ENCODE results near the gene KRTAP3-3. TPM values are rescaled to one million over a fixed set of nuclear protein-coding genes. Genes with fewer than 3 reads are reported as not detected.
"Not testable (repeated sequence)": the region's sequence is repeated elsewhere in the genome, so short reads cannot be mapped to it uniquely, and the experiment has no call there.

KRTAP3-3 gene
- not detected in 2 replicates for polyA plus RNA-seq (2011; rRNA removed)
- not detected in 2 replicates for polyA minus RNA-seq (2011; rRNA and poly(A)+ RNA removed)

DNA sequence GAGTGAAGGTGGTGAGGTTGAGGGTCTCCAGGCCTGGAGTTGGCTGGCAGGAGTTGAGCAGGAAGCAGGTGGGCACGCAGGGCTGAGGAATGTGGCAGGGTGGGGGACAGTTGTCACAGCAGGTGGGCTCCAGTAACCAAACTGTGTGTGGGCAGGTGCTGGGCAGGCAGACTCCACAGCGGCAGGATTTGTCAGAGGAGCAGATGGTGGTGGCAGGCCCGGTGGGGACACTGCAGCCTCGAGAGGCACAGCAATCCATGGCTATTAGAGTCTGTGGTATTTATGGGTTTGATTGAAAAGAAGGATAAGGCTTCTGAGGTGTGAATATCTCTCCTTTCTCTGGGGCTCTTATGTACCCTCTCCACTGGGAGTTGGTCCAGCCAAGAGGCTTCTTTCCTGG lies at the start of gene KRTAP3-3:
Gene KRTAP3-3, minus strand, starts transcription at position 326 of the 400 bp plus-strand sequence. Its CDS starts 67 bp downstream, at position 259.
- no peak for DNase-seq (ENCODE audit: low read depth)
- Histone ChIP-seq H3K4me3 (ENCODE audit: low read depth, low read length) (no peak within 1 kb of the TSS), H3K27me3 (ENCODE audit: control insufficient read depth, insufficient read depth, low read length) (no peaks in the 10 kb centered on the region), H3K36me3 (ENCODE audit: control insufficient read depth, insufficient read depth, low read length) (no peaks in the 10 kb centered on the region)
- CTCF ChIA-PET = no interaction called here
- POLR2A ChIA-PET = no interaction called here
- TF ChIP-seq, protein P1, sequence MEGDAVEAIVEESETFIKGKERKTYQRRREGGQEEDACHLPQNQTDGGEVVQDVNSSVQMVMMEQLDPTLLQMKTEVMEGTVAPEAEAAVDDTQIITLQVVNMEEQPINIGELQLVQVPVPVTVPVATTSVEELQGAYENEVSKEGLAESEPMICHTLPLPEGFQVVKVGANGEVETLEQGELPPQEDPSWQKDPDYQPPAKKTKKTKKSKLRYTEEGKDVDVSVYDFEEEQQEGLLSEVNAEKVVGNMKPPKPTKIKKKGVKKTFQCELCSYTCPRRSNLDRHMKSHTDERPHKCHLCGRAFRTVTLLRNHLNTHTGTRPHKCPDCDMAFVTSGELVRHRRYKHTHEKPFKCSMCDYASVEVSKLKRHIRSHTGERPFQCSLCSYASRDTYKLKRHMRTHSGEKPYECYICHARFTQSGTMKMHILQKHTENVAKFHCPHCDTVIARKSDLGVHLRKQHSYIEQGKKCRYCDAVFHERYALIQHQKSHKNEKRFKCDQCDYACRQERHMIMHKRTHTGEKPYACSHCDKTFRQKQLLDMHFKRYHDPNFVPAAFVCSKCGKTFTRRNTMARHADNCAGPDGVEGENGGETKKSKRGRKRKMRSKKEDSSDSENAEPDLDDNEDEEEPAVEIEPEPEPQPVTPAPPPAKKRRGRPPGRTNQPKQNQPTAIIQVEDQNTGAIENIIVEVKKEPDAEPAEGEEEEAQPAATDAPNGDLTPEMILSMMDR (IDR thresholded peaks at IDR 0.05; ENCODE audit: insufficient read depth, low read depth, low read length) = no peak

DNA sequence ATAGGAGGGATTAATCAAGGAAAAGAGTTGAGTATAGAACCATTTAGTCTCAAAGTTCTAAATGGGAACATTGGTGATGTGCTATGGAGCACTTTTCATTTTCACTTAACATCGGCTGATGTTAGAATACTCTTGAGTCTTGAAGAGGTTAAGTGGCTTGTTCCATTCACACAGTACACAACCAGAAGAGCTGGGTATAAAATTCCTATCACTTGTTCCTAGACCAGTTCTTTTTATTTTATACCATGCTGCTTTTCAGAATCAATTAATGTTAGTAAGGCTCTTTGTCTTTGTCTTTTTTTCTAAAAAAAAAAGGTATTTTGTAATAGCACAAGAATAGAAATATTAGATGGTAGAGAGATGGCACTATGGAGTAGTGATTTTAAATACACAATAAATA lies 49.0 kb upstream of the KRTAP3-3 start:
- no peak for DNase-seq (ENCODE audit: low read depth)
- Histone ChIP-seq H3K36me3 (ENCODE audit: control insufficient read depth, insufficient read depth, low read length) (no peaks in the 10 kb centered on the region), H3K27me3 (ENCODE audit: control insufficient read depth, insufficient read depth, low read length) (no peaks in the 10 kb centered on the region), H3K4me3 (ENCODE audit: low read depth, low read length) (no peak overlapping the region)
- ChIA-PET CTCF (no interaction called here), POLR2A (no interaction called here)
- TF ChIP-seq, protein P1 (IDR thresholded peaks at IDR 0.05; ENCODE audit: insufficient read depth, low read depth, low read length) = no peak

DNA sequence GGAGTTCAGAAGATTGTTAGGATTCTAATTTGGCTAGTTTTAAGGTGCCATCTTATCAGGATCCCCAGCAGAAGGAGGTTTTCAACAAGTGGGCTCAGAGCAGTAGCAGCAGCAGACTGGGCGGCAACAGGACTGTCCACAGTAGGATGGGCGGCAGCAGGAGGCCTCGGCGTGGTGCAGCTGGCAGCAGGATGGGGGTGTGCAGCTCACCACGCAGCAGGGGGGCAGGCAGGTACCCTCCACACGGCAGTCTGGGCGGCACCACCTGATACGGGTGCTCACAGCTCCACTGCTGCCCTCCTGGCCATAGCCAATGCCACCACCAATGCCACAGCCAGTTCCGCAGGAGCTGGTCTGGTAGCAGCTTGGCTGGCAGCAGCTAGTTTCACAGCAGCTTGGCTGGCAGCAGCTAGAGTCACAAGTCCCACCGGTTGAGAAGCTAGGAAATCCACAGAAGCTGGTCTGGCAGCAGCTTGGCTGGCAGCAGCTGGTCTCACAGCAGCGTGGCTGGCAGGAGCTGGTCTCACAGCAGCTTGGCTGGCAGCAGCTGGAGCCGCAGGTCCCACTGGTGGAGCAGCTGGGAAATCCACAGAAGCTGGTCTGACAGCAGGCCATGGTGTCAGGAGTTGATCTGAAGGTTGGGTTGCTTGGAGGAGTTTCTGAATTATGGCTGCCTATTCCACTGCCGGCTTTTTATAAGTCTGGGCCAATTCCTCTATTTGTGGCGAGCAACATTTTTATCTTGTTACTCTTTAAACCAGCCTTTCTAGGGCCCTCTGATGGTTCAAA lies 47.0 kb upstream of the KRTAP3-3 start, which contains the start of gene KRTAP1-1:
Gene KRTAP1-1, minus strand, starts transcription at position 668 of the 789 bp plus-strand sequence. Its CDS starts 53 bp downstream, at position 615.
- CTCF ChIA-PET = interaction anchor here (1.1 to 1.4 kb wide), 2 partner anchors 11 to 288 kb away, joined by 3 to 4 read pairs; partner anchors contain the start of gene KRTAP1-4
- H3K36me3 ChIP-seq (ENCODE audit: control insufficient read depth, insufficient read depth, low read length); POLR2A ChIA-PET; DNase-seq (ENCODE audit: low read depth); H3K4me3 ChIP-seq (ENCODE audit: low read depth, low read length); H3K27me3 ChIP-seq (ENCODE audit: control insufficient read depth, insufficient read depth, low read length): not testable (repeated sequence)
- TF ChIP-seq, protein P1 (IDR thresholded peaks at IDR 0.05; ENCODE audit: insufficient read depth, low read depth, low read length) = 0 out of 2 replicates have a peak, but pooled peaks have one; percentile 9

DNA sequence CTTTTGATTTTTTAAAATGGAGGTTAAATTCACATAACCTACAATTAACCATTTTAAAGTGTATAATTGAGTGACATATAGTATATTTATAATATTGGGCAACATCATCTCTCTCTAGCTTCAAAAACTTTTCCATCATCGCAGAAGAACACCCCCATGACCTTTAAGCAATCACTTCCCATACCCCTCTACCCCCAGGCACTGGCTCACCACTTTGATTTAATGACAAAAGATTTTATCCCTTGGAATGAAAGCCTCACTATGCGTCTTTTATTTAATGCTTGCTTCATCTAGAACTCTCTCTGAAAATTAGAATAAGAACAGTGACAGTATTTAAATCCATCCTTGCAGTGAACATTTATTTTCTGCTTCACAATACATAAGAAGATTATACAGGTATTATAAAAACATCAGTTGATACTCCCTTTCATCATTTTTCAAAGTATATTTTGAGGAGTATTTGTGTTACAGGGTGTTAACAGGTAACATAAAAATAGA lies 43.9 kb upstream of the KRTAP3-3 start:
- Histone ChIP-seq H3K36me3 (ENCODE audit: control insufficient read depth, insufficient read depth, low read length) (no peaks in the 10 kb centered on the region), H3K4me3 (ENCODE audit: low read depth, low read length) (no peak overlapping the region), H3K27me3 (ENCODE audit: control insufficient read depth, insufficient read depth, low read length) (no peaks in the 10 kb centered on the region)
- ChIA-PET CTCF (no interaction called here), POLR2A (no interaction called here)
- DNase-seq (ENCODE audit: low read depth) = no peak
- TF ChIP-seq, protein P1 (IDR thresholded peaks at IDR 0.05; ENCODE audit: insufficient read depth, low read depth, low read length) = no peak

DNA sequence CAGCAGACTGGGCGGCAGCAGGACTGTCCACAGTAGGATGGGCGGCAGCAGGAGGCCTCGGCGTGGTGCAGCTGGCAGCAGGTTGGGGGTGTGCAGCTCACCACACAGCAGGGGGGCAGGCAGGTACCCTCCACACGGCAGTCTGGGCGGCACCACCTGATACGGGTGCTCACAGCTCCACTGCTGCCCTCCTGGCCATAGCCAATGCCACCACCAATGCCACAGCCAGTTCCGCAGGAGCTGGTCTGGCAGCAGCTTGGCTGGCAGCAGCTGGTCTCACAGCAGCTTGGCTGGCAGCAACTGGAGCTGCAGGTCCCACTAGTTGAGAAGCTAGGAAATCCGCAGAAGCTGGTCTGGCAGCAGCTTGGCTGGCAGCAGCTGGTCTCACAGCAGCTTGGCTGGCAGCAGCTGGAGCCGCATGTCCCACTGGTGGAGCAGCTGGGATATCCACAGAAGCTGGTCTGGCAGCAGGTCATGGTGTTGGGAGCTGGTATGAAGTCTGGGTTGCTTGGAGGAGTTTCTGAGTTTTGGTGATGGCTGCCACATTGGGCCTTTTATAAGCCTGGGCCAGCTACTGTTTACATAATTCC lies 40.5 kb upstream of the KRTAP3-3 start, which contains the start of gene KRTAP1-3:
Gene KRTAP1-3, minus strand, starts transcription at position 529 of the 590 bp plus-strand sequence. Its CDS starts 53 bp downstream, at position 476.
- H3K4me3 ChIP-seq (ENCODE audit: low read depth, low read length); CTCF ChIA-PET; DNase-seq (ENCODE audit: low read depth); H3K36me3 ChIP-seq (ENCODE audit: control insufficient read depth, insufficient read depth, low read length); H3K27me3 ChIP-seq (ENCODE audit: control insufficient read depth, insufficient read depth, low read length); POLR2A ChIA-PET: not testable (repeated sequence)

All from BJ (cell line).